IPS-18a (cell line): ENCODE data around the gene ZC3H7B.
A peak's percentile ranks its signal among the peaks of the same experiment; 100 is the strongest.

Experiments used
- H3K27ac ChIP-seq: one replicate; pipeline ENCODE4 v1.5.1; 2013; ENCODE audit warnings: low read length
- H3K27me3 ChIP-seq: one replicate; pipeline ENCODE4 v1.6.1; 2013; ENCODE audit warnings: mild to moderate bottlenecking, low read length; ENCODE audit not compliant: control insufficient read depth, insufficient read depth
- H3K36me3 ChIP-seq: one replicate; pipeline ENCODE4 v1.6.1; 2013; ENCODE audit warnings: low read depth, low read length; ENCODE audit not compliant: control insufficient read depth
- H3K4me1 ChIP-seq: one replicate; pipeline ENCODE4 v1.6.1; 2013; ENCODE audit warnings: low read depth, low read length; ENCODE audit not compliant: control insufficient read depth
- H3K4me3 ChIP-seq: one replicate; pipeline ENCODE4 v1.5.1; 2013; ENCODE audit warnings: low read length
- H3K9ac ChIP-seq: one replicate; pipeline ENCODE4 v1.6.1; 2013; ENCODE audit warnings: mild to moderate bottlenecking, low read length, moderate library complexity
- H3K9me3 ChIP-seq: one replicate; pipeline ENCODE4 v1.6.1; 2013; ENCODE audit warnings: low read depth, low read length; ENCODE audit not compliant: control insufficient read depth

ZC3H7B gene

DNA sequence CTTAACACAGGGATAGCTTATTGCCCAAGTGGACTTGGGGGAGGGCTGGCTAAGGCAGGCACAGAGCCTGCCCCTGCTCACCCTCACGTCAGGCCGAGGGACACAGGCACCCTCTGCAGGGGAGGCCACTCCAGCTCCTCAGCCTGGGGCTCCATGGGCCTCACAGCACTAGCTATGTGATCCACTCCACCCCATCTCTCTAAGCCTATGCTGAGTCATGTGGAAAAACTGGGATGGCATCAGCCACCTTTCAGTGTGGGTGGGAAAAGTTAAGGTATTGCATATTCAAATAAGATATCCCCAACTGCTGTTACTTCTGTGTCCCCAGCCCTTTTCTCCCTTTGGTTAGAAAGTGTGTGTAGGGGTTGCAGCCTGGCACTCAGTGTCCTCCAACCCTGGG is 37.6 kb upstream of the ZC3H7B start:
- Histone ChIP-seq H3K9me3 (no peaks in the 10 kb centered on the region), H3K4me1 (no peaks in the 10 kb centered on the region), H3K27ac (no peak overlapping the region), H3K36me3 (peaks cover 92% of the 10 kb centered on the region), H3K9ac (no peak overlapping the region), H3K27me3 (no peaks in the 10 kb centered on the region), H3K4me3 (no peak overlapping the region)

DNA sequence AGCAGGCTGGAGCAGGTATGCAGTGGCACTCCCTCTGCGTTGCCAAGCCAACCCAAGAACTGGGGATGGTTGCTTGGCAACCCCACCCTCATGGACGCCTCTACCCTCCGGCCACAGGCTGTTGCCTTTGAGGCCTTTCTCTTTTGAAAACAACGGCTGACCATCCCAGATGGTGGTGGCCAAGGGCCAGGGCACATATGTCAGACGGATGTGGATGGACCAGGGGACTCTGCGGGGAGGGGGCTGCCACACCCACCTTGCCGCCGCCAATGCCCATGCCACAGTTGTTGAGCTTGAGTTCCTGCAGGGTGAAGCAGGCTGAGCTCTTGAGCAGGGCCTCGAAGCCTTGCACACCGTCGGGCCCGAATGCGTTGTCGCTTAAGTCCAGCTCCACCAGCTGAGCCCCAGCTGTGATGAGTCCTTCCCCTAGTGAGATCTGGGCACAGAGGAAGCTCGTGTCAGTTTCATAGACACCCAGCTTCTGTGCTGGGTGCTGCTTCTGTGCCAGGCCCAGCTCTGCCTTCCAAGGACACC is 36.9 kb upstream of the ZC3H7B start:
- Histone ChIP-seq H3K27me3 (no peaks in the 10 kb centered on the region), H3K4me3 (no peak overlapping the region), H3K9me3 (no peaks in the 10 kb centered on the region), H3K36me3 (peaks cover 92% of the 10 kb centered on the region), H3K4me1 (no peaks in the 10 kb centered on the region), H3K9ac (no peak overlapping the region), H3K27ac (no peak overlapping the region)

GRCh38 chr22:41267958-41268357 is 33.4 kb upstream of the ZC3H7B start:
- Histone ChIP-seq H3K4me1 (no peaks in the 10 kb centered on the region), H3K9ac (no peak overlapping the region), H3K36me3 (peaks cover 83% of the 10 kb centered on the region), H3K9me3 (no peaks in the 10 kb centered on the region), H3K27me3 (no peaks in the 10 kb centered on the region), H3K27ac (no peak overlapping the region), H3K4me3 (no peak overlapping the region)

DNA sequence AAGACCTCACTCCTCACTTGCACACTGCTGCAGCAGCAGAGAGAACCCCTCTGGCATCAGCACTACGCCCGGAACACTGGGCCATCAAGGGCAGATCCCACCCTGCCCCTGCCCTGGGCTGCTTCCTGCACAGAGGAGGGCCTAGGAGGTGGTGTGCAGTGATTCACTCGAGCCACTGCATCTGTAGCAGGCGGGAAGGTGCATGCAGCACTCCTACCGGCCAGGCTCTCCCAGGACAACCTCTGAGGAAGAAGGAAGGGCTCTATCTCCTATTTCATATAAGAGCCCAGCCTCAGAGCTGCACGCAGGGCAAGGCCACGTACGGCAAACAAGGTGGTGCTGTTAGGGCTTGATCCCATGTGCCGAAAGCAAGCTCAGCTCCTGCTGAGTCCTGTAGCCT is 29.5 kb upstream of the ZC3H7B start:
- H3K4me3 ChIP-seq: no peak overlapping the region
- no peaks in the 10 kb centered on the region for H3K4me1 ChIP-seq
- H3K36me3 ChIP-seq: peaks cover 81% of the 10 kb centered on the region
- no peaks in the 10 kb centered on the region for H3K9me3 ChIP-seq
- no peak overlapping the region for H3K27ac ChIP-seq
- H3K27me3 ChIP-seq: no peaks in the 10 kb centered on the region
- no peak overlapping the region for H3K9ac ChIP-seq

DNA sequence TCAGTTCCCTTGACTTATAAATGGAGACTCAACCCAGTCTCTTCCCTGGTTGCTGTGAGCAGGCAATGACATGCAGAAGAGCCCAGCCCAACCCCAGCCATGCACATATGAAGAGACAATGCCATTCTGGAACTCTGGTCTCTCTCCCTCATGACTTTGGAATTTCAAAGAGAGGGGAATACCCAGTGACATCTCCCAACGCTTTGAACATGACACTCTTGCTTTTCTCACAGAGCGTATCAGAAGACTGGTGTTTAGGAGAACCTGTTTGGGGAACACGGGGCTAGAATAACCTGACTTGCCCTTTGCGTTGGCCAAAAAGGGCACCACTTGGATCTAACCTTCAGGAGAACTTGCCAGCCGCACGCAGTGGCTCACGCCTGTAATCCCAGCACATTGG is 28.2 kb upstream of the ZC3H7B start:
- Histone ChIP-seq H3K27me3 (no peaks in the 10 kb centered on the region), H3K27ac (no peak overlapping the region), H3K4me3 (no peak overlapping the region), H3K9ac (no peak overlapping the region), H3K9me3 (no peaks in the 10 kb centered on the region), H3K36me3 (peaks cover 78% of the 10 kb centered on the region), H3K4me1 (no peaks in the 10 kb centered on the region)

- Histone ChIP-seq H3K4me1 (no peaks in the 10 kb centered on the region), H3K4me3 (no peak overlapping the region), H3K9me3 (no peaks in the 10 kb centered on the region), H3K9ac (no peak overlapping the region), H3K36me3 (peaks cover 78% of the 10 kb centered on the region), H3K27ac (no peak overlapping the region), H3K27me3 (no peaks in the 10 kb centered on the region)
These were observed 26.5 kb upstream of the ZC3H7B start for GRCh38 chr22:41274856-41275255.

- Histone ChIP-seq H3K27ac (no peak overlapping the region), H3K9me3 (no peaks in the 10 kb centered on the region), H3K4me1 (no peaks in the 10 kb centered on the region), H3K4me3 (no peak overlapping the region), H3K36me3 (peaks cover 72% of the 10 kb centered on the region), H3K27me3 (no peaks in the 10 kb centered on the region), H3K9ac (no peak overlapping the region)
These were observed 21.3 kb upstream of the ZC3H7B start for GRCh38 chr22:41280065-41280464.

DNA sequence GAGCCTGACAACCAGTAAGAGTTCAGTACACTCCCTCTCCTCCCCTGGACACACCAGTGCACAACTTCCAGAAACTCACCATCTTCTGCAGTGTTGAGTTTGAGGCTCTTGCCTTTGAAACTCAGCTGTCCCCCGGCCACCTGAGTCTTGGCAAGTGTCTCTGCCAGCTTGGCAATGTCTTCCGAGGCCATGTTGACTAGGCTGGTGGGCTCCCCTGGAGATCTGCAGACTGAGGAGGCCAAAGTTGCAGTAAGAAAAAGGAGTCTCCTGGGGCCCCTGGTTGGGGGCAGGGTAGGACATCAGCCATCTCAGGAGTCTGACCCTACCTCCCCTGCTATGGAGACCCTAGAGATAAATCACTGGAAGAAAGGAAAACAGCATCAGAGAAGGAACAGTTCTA is 20.5 kb upstream of the ZC3H7B start:
- peaks cover 68% of the 10 kb centered on the region for H3K36me3 ChIP-seq

GRCh38 chr22:41284465-41284864 is 16.9 kb upstream of the ZC3H7B start:
- H3K27ac ChIP-seq: no peak overlapping the region
- H3K4me1 ChIP-seq: peaks cover 10% of the 10 kb centered on the region

More for the DNA sequence above, 20.5 kb upstream of the ZC3H7B start:
- no peaks in the 10 kb centered on the region for H3K27me3 ChIP-seq
- no peaks in the 10 kb centered on the region for H3K9me3 ChIP-seq
- no peak overlapping the region for H3K27ac ChIP-seq
- H3K9ac ChIP-seq: no peak overlapping the region
- H3K4me1 ChIP-seq: no peaks in the 10 kb centered on the region
- no peak overlapping the region for H3K4me3 ChIP-seq

DNA sequence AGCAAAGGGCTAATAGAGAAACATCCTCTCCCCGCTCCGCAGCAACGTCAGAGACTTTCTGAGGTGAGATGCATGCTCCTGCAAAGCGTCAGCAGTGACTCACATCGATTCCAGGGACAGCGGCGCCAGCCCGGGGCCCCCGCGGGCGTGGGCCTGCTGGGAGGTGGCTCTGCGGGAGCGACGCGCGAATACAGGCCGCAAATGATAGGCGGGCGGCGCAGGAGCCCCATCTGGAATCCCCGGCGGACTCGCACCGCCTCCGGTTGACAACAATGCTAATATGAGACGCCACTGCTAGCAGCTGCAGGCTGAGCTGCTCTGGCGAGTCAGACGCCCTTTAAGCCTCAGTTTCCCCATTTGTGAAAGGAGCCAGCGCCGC is 15.9 kb upstream of the ZC3H7B start:
- H3K27me3 ChIP-seq: no peaks in the 10 kb centered on the region
- H3K4me1 ChIP-seq: peaks cover 18% of the 10 kb centered on the region
- peak overlapping the region; percentile 68 for H3K9ac ChIP-seq
- peak overlapping the region; percentile 70 for H3K4me3 ChIP-seq
- H3K27ac ChIP-seq: no peak overlapping the region
- H3K9me3 ChIP-seq: no peaks in the 10 kb centered on the region
- H3K36me3 ChIP-seq: peaks cover 29% of the 10 kb centered on the region

More at GRCh38 chr22:41284465-41284864, 16.9 kb upstream of the ZC3H7B start:
- no peaks in the 10 kb centered on the region for H3K27me3 ChIP-seq
- no peaks in the 10 kb centered on the region for H3K9me3 ChIP-seq
- H3K9ac ChIP-seq: no peak overlapping the region
- H3K36me3 ChIP-seq: peaks cover 39% of the 10 kb centered on the region
- H3K4me3 ChIP-seq: peak overlapping the region; percentile 70

DNA sequence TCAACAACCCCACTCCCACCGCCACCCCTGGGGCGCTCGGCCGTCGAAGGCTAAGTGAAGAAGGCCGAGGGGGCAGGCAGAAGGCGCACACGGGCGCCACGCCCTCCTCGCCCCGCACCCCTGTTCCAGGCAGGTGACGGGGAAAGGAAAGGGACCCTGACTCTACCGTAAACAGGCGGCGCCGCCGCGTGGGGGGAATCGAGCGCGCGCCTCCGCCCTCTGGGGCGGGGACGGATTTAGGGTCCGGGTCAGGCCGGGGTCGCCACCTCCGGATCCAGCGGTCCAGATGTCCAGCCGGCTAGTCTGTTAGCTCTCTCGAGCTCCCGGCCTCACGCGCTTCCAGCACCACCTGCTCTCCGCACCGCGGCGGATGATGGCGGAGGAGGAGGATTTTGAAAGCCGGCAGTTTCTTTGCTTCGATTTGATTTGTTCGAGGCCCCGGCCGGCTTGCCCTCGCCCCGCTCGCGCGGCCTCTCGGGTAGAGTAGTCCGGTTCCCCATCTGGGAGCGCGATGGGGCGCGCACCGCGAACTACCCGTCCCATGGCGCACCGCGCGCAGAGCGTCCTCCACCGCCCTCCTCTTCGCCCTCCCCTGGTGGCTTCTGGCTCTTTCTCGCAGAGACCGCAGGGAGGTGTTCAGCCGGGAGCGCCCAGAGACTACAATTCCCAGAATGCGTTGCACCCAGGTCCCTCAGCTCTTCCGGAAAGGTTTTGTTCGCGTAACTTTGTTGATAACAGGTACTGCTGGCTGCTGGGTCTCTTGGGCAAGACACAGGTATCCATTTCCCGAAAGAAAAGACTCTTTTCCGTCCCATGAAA is 15.3 kb upstream of the ZC3H7B start, which contains the start of gene RANGAP1:
RANGAP1 (minus strand) TSS at position 368 of the 819 bp plus-strand sequence. CDS start 5,143 bp downstream, outside the sequence.
- Histone ChIP-seq H3K27me3 (no peaks in the 10 kb centered on the region), H3K9me3 (no peaks in the 10 kb centered on the region), H3K36me3 (peaks cover 23% of the 10 kb centered on the region), H3K9ac (peak within 1 kb of the TSS; percentile 68), H3K4me3 (peak within 1 kb of the TSS; percentile 71), H3K27ac (no peak within 1 kb of the TSS), H3K4me1 (peaks cover 22% of the 10 kb centered on the region)

DNA sequence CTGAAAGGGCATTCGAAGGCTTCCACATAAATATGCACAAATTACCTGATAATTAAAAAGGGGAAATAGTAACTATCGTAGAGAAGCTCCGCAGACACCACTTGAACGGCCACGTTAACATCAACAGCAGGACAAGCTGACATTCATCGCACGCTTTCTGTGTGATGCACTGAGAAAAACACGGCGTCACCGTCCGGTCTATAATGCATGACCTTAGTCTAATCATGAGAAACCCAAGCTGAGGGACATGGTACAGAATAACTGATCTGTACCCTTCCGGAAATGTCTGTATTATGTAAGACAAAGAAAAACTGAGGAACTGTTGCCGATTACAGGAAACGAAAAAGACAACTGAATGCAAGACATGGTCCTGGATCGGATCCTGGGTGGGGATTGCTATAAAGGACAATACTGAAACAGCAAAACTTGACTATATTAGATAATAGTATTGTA is 14.7 kb upstream of the ZC3H7B start:
- no peaks in the 10 kb centered on the region for H3K9me3 ChIP-seq
- H3K4me3 ChIP-seq: peak overlapping the region; percentile 71
- peaks cover 17% of the 10 kb centered on the region for H3K36me3 ChIP-seq
- no peak overlapping the region for H3K27ac ChIP-seq
- H3K9ac ChIP-seq: peak overlapping the region; percentile 45
- H3K4me1 ChIP-seq: peaks cover 22% of the 10 kb centered on the region
- no peaks in the 10 kb centered on the region for H3K27me3 ChIP-seq
